Liver (tissue), 3 donors: Measurements from ENCODE around the gene CTU2.

Source experiments
- ATF3 ChIP-seq: IDR thresholded peaks from 2 replicates; pipeline ENCODE4 v1.6.1; 2016; ENCODE audit warnings: antibody characterized with exemption
- CTCF ChIP-seq: fragments of 150-350 bp; IDR thresholded peaks from 2 replicates; pipeline ENCODE4 v1.5.1; 2017; ENCODE audit warnings: improper control_type of control experiment, low read depth, low read length; ENCODE audit not compliant: missing input control
- HNF4A ChIP-seq, 2 donors: conservative IDR thresholded peaks; 2 replicates each; pipeline ENCODE4 v1.6.1; 2016; ENCODE audit warnings: antibody characterized with exemption in 2 of 2, mild to moderate bottlenecking in 2 of 2
- MAX ChIP-seq: IDR thresholded peaks from 2 replicates; pipeline ENCODE4 v1.6.1; 2016; ENCODE audit warnings: antibody characterized with exemption
- SP1 ChIP-seq: IDR thresholded peaks from 2 replicates; pipeline ENCODE4 v1.6.1; 2018; ENCODE audit warnings: antibody characterized with exemption, mild to moderate bottlenecking
- donor health status: healthy.
- donor health status: healthy.

- no peak for TF ChIP-seq CTCF
- TF ChIP-seq SP1 = no peak
- TF ChIP-seq MAX = no peak
- TF ChIP-seq ATF3 = no peak
- TF ChIP-seq HNF4A (conservative IDR thresholded peaks at IDR 0.05) = no peak
These were observed 38.8 kb upstream of the CTU2 start for GRCh38 chr16:88667461-88667860.
